IPS-15b (cell line): Measurements from ENCODE around the gene CCDC88C.

ENCODE experiments used
- H3K27me3 ChIP-seq: one replicate; pipeline ENCODE4 v1.6.1; 2013; ENCODE audit warnings: low read length; ENCODE audit not compliant: control insufficient read depth, insufficient read depth
- H3K36me3 ChIP-seq: one replicate; pipeline ENCODE4 v1.6.1; 2013; ENCODE audit warnings: low read length; ENCODE audit not compliant: control insufficient read depth, insufficient read depth
- H3K4me1 ChIP-seq: one replicate; pipeline ENCODE4 v1.6.1; 2013; ENCODE audit warnings: mild to moderate bottlenecking, low read length; ENCODE audit not compliant: control insufficient read depth, insufficient read depth
- H3K4me3 ChIP-seq: one replicate; pipeline ENCODE4 v1.5.1; 2013; ENCODE audit warnings: low read depth, low read length
- H3K9ac ChIP-seq: one replicate; pipeline ENCODE4 v1.6.1; 2013; ENCODE audit warnings: low read depth, mild to moderate bottlenecking, low read length
- H3K9me3 ChIP-seq: one replicate; pipeline ENCODE4 v1.6.1; 2013; ENCODE audit warnings: mild to moderate bottlenecking, low read length; ENCODE audit not compliant: control insufficient read depth, insufficient read depth

Gene CCDC88C

GRCh38 chr14:91332171-91332985 lies 85.2 kb downstream of the CCDC88C start:
- Histone ChIP-seq H3K4me3 (no peak overlapping the region), H3K27me3 (no peaks in the 10 kb centered on the region), H3K4me1 (no peaks in the 10 kb centered on the region), H3K9ac (no peak overlapping the region), H3K36me3 (peaks cover 6% of the 10 kb centered on the region), H3K9me3 (no peaks in the 10 kb centered on the region)

DNA sequence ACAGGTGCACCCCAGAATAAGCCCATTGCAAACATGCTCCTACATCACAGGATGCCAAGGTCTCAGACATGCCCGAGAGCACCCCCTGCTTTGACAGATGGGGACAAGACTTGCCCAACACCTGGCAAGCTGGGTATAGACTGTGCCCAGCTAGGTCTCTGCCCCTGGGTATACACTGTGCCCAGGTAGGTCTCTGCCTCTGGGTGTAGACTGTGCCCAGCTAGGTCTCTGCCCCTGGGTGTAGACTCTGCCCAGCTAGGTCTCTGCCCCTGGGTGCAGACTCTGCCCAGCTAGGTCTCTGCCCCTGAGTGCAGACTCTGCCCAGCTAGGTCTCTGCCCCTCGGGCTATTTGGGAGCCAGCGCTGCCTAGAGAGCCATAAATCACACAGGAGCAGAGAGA lies 85.9 kb downstream of the CCDC88C start:
- peaks cover 6% of the 10 kb centered on the region for H3K36me3 ChIP-seq
- no peaks in the 10 kb centered on the region for H3K4me1 ChIP-seq
- no peak overlapping the region for H3K4me3 ChIP-seq
- H3K27me3 ChIP-seq = no peaks in the 10 kb centered on the region
- H3K9ac ChIP-seq = no peak overlapping the region
- H3K9me3 ChIP-seq = no peaks in the 10 kb centered on the region

DNA sequence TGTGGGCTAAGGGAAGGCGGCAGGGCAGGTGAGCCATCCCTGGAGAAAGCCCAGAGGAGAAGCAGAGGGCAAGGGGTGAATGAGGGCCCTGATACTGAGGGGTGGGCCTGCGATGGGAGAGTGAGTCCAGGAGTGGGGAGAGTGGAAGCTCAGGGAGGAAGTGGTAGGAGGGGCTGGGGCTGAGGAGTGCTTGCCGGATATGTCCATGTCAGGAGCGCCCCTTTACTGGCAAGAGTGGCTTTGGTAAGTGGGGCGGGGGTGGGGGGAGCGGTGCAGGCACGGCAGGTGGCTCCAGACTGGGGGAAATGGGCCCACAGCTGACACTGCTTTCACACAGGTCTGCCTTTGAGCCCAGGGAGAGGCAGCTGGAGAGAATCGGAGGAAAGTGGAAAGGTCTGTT lies 86.8 kb downstream of the CCDC88C start:
- no peaks in the 10 kb centered on the region for H3K36me3 ChIP-seq
- H3K4me1 ChIP-seq = no peaks in the 10 kb centered on the region

GRCh38 chr14:91330096-91330696 lies 87.4 kb downstream of the CCDC88C start:
- H3K4me1 ChIP-seq = no peaks in the 10 kb centered on the region
- no peaks in the 10 kb centered on the region for H3K9me3 ChIP-seq
- H3K36me3 ChIP-seq = peaks cover 4% of the 10 kb centered on the region
- H3K4me3 ChIP-seq = no peak overlapping the region
- H3K27me3 ChIP-seq = no peaks in the 10 kb centered on the region
- no peak overlapping the region for H3K9ac ChIP-seq

More for the DNA sequence above, 86.8 kb downstream of the CCDC88C start:
- H3K4me3 ChIP-seq = no peak overlapping the region
- no peaks in the 10 kb centered on the region for H3K27me3 ChIP-seq
- H3K9me3 ChIP-seq = no peaks in the 10 kb centered on the region
- no peak overlapping the region for H3K9ac ChIP-seq

DNA sequence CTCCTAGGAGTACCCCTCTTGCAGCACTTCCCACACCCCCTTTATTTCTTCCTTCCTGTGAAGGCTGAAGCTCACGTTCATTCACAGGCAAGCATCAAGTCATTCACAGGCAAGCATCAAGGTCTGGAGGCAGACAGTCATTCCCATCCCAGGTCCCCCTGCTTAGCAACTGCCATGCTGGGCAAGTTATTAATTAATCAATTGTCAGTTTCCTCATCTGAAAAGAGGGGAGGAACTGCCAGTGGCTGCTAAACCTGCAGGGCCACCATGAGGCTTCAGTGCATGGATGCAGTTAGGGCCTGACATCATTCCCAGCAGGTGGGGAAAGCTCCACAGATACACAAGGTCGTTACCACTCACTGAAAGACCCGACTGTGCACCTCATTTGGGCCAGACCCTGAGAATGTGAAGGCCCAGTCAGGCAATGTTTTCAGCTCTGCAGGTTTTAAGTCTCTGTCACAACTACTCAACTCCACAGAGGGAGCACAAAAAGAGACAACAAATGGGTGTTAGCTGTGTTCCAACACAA lies 88.1 kb downstream of the CCDC88C start:
- Histone ChIP-seq H3K36me3 (peaks cover 7% of the 10 kb centered on the region), H3K27me3 (no peaks in the 10 kb centered on the region), H3K9me3 (no peaks in the 10 kb centered on the region), H3K4me3 (no peak overlapping the region), H3K9ac (no peak overlapping the region), H3K4me1 (no peaks in the 10 kb centered on the region)

DNA sequence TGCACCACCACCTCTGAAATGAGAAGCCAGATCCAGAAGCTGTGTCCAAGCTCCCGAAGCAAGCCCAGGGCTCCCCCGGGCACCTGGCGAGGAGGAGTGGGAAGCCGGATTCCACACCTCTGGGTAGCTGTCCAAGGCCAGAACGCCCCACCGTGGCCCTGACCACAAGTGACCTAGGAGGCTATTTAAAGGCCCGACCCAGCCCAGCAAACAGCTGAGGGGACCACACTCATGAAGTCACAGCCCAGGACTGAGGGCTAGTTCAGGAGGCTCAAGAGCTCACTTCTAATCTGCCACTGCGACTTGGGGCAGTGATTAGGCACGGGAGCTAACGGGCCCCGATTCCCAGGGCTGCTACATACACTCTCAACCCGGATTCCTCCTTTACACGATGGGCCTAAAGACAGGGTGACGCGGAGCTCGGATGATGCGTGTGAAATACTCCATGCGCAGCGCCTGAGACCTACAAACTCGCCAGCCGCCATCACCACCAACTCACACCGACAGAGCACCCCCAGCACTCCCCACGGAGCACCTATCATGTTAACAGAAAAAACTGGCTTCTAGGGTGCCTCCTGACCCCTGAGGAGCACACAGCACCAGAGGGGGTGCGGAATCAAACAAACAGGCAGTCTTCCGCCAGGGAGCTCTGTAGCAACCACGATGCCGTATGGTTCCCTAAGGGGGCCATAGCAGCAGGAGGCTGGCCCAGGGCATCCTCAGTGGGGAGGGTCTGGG lies 89.1 kb downstream of the CCDC88C start:
- H3K9me3 ChIP-seq = no peaks in the 10 kb centered on the region
- H3K36me3 ChIP-seq = peaks cover 10% of the 10 kb centered on the region
- H3K4me1 ChIP-seq = peaks cover 2% of the 10 kb centered on the region

GRCh38 chr14:91327661-91328312 lies 89.8 kb downstream of the CCDC88C start:
- Histone ChIP-seq H3K36me3 (peaks cover 10% of the 10 kb centered on the region), H3K4me3 (no peak overlapping the region), H3K27me3 (no peaks in the 10 kb centered on the region), H3K4me1 (peaks cover 2% of the 10 kb centered on the region), H3K9me3 (no peaks in the 10 kb centered on the region), H3K9ac (no peak overlapping the region)

More for the DNA sequence above, 89.1 kb downstream of the CCDC88C start:
- no peaks in the 10 kb centered on the region for H3K27me3 ChIP-seq
- H3K4me3 ChIP-seq = no peak overlapping the region
- H3K9ac ChIP-seq = no peak overlapping the region

- Histone ChIP-seq H3K9ac (no peak overlapping the region), H3K4me1 (peaks cover 2% of the 10 kb centered on the region), H3K27me3 (no peaks in the 10 kb centered on the region), H3K4me3 (no peak overlapping the region), H3K9me3 (no peaks in the 10 kb centered on the region), H3K36me3 (peaks cover 10% of the 10 kb centered on the region)
Measured at GRCh38 chr14:91327250-91327595, 90.4 kb downstream of the CCDC88C start.

DNA sequence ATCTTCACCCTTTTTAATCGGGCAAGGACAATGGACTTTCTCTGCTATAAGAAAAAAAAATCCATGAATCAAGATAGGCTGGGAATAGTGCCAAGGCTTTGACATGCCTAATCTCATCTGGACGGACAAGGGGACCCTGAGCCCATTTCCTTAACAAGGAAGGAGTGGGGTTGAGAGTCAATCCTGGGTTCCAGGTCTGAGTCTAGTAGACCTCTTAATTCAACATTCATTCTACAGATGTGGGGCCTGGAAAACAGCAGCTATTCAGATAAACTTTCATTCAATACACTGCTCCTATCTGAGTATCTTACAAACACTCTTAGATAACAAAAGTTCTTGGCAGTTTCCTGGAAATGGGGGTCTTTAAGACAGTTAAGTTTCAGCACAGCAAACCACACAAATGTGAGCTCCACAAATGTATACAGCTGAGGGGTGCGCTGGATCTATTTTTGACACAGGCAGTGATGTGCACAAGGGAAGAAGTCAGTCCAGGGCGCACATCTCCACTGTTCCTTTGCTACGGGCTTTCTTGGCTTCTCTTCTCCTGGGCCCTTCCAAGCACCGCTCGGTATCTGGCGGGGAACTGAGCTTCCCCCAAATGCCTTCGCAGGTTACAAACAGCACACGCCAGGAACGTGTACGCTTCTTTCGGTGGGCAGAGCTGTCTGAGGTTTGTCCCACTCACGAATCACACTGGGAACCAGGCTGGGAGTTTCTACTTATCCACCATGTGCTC lies 90.9 kb downstream of the CCDC88C start:
- no peak overlapping the region for H3K9ac ChIP-seq
- peaks cover 2% of the 10 kb centered on the region for H3K4me1 ChIP-seq
- no peaks in the 10 kb centered on the region for H3K9me3 ChIP-seq
- no peak overlapping the region for H3K4me3 ChIP-seq
- H3K36me3 ChIP-seq = peaks cover 10% of the 10 kb centered on the region
- H3K27me3 ChIP-seq = no peaks in the 10 kb centered on the region

DNA sequence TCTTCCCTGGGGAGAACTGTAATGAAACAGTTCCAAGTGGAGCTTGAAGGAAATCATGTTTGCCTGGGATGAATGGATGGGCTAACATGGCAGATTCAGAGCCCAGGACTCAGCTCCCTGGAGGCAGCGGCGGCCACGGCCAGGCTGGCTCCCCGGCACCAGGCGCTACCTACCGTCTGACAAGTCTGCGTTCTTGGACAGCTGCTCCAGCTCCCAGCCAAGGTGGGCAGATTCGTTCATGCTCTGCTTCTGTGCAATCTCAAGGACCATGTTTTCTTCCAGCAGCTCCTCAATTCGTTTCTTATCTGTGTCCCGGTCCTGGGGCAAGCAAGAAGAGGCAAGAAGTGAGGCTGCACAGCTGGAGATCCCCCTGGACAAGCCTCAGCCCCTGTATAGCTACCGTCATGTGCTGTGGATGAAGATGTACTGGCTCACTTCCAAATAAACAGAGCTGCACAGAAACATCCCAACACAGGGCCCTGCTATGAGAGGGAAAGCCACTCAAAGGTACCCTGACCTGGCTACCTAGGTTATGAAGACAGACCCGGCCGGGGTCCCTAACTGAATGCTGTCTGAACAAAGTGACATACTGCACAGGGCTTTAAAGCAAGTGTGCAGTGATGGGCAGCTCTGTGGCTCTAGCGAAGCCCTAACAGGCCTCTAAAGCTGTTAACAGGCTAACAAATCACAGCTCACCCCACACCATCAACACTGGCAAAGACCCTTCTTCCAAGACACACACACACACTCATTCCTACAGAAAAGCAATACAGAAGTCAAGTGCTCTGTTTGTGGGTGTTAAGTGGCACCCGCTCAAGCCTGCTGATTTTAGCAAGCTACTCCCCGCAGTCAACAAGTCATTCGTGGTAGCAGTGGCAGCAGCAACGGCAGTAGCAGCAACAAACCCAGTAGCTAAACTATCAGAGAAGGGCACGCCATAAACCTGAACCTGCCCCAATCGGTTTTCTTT lies 92.7 kb downstream of the CCDC88C start:
- H3K9me3 ChIP-seq = no peaks in the 10 kb centered on the region
- peaks cover 10% of the 10 kb centered on the region for H3K36me3 ChIP-seq
- H3K4me3 ChIP-seq = no peak overlapping the region
- no peaks in the 10 kb centered on the region for H3K27me3 ChIP-seq
- peaks cover 2% of the 10 kb centered on the region for H3K4me1 ChIP-seq
- no peak overlapping the region for H3K9ac ChIP-seq
